Sigmoid colon (tissue), 7 donors: Measurements from ENCODE around the gene UQCC5. TPM values are rescaled to one million over a fixed set of nuclear protein-coding genes. Genes with fewer than 3 reads are reported as not detected.

Experiments used
- DNase-seq: peaks from one replicate; pipeline ENCODE4 v3.0.0-alpha.2; 2019
- H3K27ac ChIP-seq, 4 donors: fragments of 200-600 bp; sonication (generic); one replicate each; pipeline ENCODE4 v1.5.1; 2016 to 2019; ENCODE audit warnings: mild to moderate bottlenecking in 1 of 4
- H3K27me3 ChIP-seq, 3 donors: fragments of 200-600 bp; sonication (generic); one replicate each; pipeline ENCODE4 v1.5.1; 2019; ENCODE audit warnings: mild to moderate bottlenecking in 1 of 3
- H3K36me3 ChIP-seq, 4 donors: fragments of 200-600 bp; sonication (generic); one replicate each; pipeline ENCODE4 v1.5.1; 2016 to 2019
- H3K4me1 ChIP-seq, 4 donors: fragments of 200-600 bp; sonication (generic); one replicate each; pipeline ENCODE4 v1.5.1; 2017 to 2019
- H3K4me3 ChIP-seq, 4 donors: fragments of 200-600 bp; sonication (generic); one replicate each; pipeline ENCODE4 v1.5.1; 2017 to 2019; ENCODE audit warnings: mild to moderate bottlenecking in 2 of 4, moderate library complexity in 1 of 4
- H3K9me3 ChIP-seq, 4 donors: fragments of 200-600 bp in 3 of 4; sonication (generic) in 3 of 4; one replicate each; pipeline versions ENCODE4 v1.5.1 to v1.6.1; 2013 to 2019
- EP300 ChIP-seq, 4 donors: sonication (generic); formaldehyde crosslinking; IDR thresholded peaks; one replicate each; pipeline ENCODE4 v1.6.1; 2017; ENCODE audit warnings: antibody characterized with exemption in 4 of 4
- POLR2A ChIP-seq, 2 donors: fragments of 450-650 bp; IDR thresholded peaks; one replicate each; pipeline ENCODE4 v1.6.1; 2016; ENCODE audit warnings: antibody characterized with exemption in 2 of 2, mild to moderate bottlenecking in 2 of 2, moderate library complexity in 2 of 2
- POLR2AphosphoS5 ChIP-seq, 4 donors: sonication (generic); formaldehyde crosslinking; IDR thresholded peaks; one replicate each; pipeline ENCODE4 v1.6.1; 2017; ENCODE audit warnings: antibody characterized with exemption in 4 of 4
- WGBS, 2 donors: extraction: QIAGEN DNeasy Blood & Tissue Kit; methylation state at CpG; one replicate each; pipeline ENCODE4 v1.1.7; 2013; 5-methylcytosine and 5-hydroxymethylcytosine counted together
- intact Hi-C: fragments of 100-400 bp; cut with DNase I; formaldehyde crosslinking; loops from one replicate; pipeline ENCODE4 v1.15.1; 2023
- polyA plus RNA-seq, 3 donors: library from polyadenylated mRNA; stranded (reverse); fragments of 200-250 nt; gene quantifications; one replicate each; pipeline ENCODE4 v1.2.3, GENCODE V29; 2013
- total RNA-seq, 4 donors: library from RNA; depleted of rRNA; stranded (reverse); fragments of >200 nt; gene quantifications; one replicate each; pipeline ENCODE4 v1.1.0, GENCODE V29; 2016
- TF ChIP-seq, protein P1 (sequence below), 4 experiments: fragments of 450-650 bp in 3 of 4; fragments of 200-600 bp in 1 of 4; IDR thresholded peaks; one replicate each; pipeline ENCODE4 v1.5.1; 2016 to 2019; ENCODE audit warnings: antibody characterized with exemption in 4 of 4, mild to moderate bottlenecking in 3 of 4, moderate library complexity in 2 of 4
- donor health status: healthy with polysubstance abuse.
- donor health status: Bipolar disorder and iron deficiency.
- donor health status: healthy.

The UQCC5 gene
- total and polyA plus RNA-seq, 7 donors = 0.54 to 15.6 (median 2.9) TPM

DNA sequence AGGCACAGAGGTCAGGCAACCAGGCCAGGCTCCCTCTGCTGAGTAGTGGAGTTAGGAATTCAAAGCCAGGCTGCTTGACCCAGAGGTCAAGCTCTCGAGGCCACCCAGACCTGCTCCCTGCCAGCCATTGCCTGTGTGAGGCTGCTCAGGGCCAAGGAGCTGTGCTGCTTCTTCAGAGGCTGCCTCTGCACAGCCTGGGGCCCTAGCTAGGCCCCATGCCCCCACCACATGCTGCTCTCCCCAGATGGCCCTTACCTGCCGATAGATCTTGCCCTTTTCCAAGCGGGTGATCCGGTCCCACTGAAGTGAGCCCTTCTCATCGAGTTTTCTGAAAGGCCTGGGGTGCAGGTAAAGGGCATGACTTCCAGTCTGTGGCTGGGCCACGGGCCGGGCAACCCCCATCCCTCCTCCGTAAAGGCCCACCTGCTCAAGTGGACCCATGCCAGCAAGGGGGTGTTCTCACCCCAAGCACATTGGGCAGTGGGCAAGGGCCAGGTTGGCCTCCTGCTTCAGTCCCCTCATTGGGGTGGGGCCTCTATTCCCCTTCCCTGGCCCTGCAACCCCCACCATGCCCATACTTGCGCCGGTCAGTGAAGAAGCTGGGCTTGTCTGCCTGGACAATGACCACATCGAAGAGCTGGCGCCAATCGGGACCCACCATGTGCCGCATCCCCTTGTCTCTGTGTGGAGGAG is 9.2 kb upstream of the UQCC5 start:
- peak; percentile 64 for DNase-seq
- Histone ChIP-seq H3K4me1 (peaks cover 0 to 16% (median 2%) of the 10 kb centered on the region in 4 donors), H3K27ac (no peak overlapping the region), H3K27me3 (no peaks in the 10 kb centered on the region), H3K36me3 (peaks cover 0 to 31% (median 7%) of the 10 kb centered on the region in 4 donors), H3K4me3 (no peak overlapping the region), H3K9me3 (no peaks in the 10 kb centered on the region)
- TF ChIP-seq POLR2AphosphoS5 (IDR thresholded peaks at IDR 0.05) (no peak), POLR2A (IDR thresholded peaks at IDR 0.05) (no peak), EP300 (IDR thresholded peaks at IDR 0.05) (no peak)
- TF ChIP-seq, protein P1, sequence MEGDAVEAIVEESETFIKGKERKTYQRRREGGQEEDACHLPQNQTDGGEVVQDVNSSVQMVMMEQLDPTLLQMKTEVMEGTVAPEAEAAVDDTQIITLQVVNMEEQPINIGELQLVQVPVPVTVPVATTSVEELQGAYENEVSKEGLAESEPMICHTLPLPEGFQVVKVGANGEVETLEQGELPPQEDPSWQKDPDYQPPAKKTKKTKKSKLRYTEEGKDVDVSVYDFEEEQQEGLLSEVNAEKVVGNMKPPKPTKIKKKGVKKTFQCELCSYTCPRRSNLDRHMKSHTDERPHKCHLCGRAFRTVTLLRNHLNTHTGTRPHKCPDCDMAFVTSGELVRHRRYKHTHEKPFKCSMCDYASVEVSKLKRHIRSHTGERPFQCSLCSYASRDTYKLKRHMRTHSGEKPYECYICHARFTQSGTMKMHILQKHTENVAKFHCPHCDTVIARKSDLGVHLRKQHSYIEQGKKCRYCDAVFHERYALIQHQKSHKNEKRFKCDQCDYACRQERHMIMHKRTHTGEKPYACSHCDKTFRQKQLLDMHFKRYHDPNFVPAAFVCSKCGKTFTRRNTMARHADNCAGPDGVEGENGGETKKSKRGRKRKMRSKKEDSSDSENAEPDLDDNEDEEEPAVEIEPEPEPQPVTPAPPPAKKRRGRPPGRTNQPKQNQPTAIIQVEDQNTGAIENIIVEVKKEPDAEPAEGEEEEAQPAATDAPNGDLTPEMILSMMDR (IDR thresholded peaks at IDR 0.05) = no peak
- 95% methylated on average over 14 of the region's 14 CpGs for WGBS, 2 donors
- intact Hi-C loops = no loop called here

DNA sequence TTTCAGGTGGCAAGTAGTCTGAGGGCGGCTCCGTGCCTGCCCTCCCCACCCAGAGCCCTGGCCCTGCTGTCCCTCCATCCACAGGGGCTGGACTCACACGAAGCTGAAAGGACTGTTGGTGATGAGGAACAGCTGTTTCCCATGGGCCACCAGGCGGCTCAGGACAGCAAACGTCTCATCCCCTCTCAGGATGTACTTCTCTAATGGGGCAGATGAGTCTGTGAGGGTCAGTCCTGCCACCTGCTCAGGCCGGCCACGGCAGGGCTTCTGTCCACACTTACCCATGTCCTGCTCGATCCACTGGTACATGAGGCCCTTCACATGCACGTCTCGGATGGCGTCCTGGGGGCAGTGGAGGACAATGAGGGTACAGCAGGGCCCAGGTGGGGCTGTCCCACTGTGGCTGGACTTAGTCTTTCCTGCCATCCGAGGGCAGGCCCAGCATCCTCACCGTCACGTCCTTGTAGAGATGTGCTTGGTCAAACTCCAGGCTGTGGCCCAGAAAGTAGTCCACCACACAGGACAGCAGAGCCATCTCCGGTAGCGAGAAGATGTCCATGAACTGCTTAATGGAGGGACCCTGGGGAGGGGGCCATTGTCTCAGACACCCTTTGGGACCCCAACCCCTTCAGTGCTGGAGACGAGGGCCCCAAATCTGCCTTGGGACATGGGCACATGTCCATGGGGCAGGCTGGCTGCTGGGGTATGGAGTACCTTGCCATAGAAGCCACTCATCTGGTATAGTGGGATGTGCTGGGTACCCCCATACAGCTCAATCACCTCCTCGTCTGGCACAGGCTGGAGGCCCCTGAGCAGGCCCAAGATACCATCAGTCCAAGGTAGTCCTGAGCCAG is 8.4 kb upstream of the UQCC5 start:
- H3K9me3 ChIP-seq = no peaks in the 10 kb centered on the region
- no peak overlapping the region for H3K27ac ChIP-seq
- no peak overlapping the region for H3K4me3 ChIP-seq
- H3K36me3 ChIP-seq = peaks cover 0 to 31% (median 7%) of the 10 kb centered on the region in 4 donors
- intact Hi-C loops = no loop called here
- DNase-seq = peak; percentile 58
- TF ChIP-seq EP300 (IDR thresholded peaks at IDR 0.05) = no peak
- no peak for TF ChIP-seq POLR2AphosphoS5 (IDR thresholded peaks at IDR 0.05)
- TF ChIP-seq, protein P1 (IDR thresholded peaks at IDR 0.05) = no peak
- no peak for TF ChIP-seq POLR2A (IDR thresholded peaks at IDR 0.05)
- no peaks in the 10 kb centered on the region for H3K27me3 ChIP-seq
- 88 to 93% methylated on average over 18 of the region's 18 CpGs for WGBS, 2 donors
- H3K4me1 ChIP-seq = peaks cover 0 to 23% (median 9%) of the 10 kb centered on the region in 4 donors

DNA sequence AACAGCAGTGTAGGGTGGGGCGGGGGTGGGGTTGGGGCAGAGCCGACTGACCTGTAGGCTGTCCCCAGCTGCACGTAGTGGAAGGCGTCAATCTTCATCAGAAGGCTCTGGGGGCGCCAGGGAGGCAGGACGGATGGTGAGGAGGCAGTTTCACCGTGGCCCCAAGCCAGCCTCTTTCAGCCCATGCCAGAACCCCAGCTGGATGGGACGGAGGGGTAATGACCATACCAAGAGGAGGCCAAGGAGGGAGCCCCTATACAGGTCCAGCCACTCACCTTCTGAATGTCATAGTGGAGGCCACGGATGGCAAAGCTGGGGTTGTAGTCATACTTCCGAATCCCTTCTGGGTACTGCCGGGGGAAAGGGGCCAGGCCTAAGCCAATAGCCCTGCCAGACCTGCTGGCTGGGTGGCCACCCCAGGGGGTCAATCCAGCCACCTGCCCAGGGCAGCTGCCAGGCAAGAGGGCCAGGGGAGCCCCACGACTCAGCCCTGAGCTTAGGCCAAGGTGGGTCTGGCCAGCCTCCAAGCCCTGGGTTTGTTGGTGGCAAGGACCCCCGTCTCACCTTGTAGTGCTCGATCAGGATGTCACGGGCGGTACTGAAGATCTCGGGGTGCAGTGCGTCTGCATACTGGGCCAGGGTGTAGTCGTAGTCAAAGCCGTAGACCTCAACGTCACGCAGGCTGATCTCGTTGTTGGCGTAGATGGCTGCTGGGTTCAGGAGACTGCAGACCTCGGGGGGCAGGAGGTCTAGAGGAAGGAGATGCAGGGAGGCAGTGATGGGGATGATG is 7.6 kb upstream of the UQCC5 start:
- Histone ChIP-seq H3K9me3 (no peaks in the 10 kb centered on the region), H3K27me3 (no peaks in the 10 kb centered on the region), H3K36me3 (peaks cover 0 to 27% (median 7%) of the 10 kb centered on the region in 4 donors), H3K4me1 (peaks cover 0 to 26% (median 13%) of the 10 kb centered on the region in 4 donors), H3K27ac (no peak overlapping the region), H3K4me3 (no peak overlapping the region)
- TF ChIP-seq EP300 (IDR thresholded peaks at IDR 0.05) (no peak), POLR2AphosphoS5 (IDR thresholded peaks at IDR 0.05) (no peak), POLR2A (IDR thresholded peaks at IDR 0.05) (no peak)
- TF ChIP-seq, protein P1 (IDR thresholded peaks at IDR 0.05) = no peak
- 93 to 95% methylated on average over 25 of the region's 25 CpGs for WGBS, 2 donors
- peak; percentile 66 for DNase-seq
- intact Hi-C loops = no loop called here

DNA sequence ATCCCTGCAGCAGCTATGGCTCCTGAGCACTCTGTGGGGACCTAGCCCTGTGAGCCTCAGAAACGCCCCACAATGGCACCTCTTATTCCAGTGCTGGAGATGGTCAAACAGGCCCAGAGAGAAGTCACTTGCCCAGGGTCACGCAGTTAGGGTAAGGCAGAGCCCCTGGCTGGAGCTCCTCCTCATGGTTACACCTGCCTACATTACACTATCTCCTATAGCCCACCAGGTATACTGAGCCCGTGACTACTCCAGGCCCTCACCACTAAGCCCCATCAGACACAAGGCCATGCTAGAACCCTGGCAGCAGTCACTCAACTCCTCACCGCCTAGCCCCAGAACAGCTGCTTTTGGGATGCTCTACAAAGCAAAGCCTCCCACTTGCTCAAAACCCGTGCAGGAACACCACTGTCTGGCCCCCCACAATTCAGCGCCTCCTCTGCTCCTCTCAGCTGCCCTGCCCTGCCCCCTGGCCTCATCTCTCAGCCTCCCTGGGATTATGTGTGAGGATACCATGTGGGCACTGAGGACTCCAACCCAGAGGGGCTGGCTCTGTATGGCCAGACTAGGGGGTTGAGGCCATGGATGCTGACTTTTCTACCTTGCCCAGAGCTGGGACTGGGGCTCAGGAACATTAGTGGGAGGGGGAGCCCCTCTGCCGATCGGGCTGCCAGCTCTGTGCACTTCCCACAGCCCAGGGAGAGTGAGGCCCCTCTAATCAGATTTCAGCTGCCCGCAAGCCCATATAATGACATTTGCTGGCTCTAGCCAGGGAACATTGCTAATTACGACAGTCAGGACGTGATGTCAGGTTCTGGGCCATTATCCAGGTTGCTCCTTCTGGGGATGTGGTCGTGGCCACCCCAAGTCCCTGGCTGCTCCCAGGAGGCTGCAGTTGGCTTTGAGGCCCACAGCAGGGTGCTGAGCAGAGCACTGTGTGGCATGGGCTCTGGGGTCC is 6.8 kb upstream of the UQCC5 start:
- WGBS, 2 donors = 83 to 88% methylated on average over 12 of the region's 12 CpGs
- H3K4me1 ChIP-seq = peaks cover 0 to 33% (median 21%) of the 10 kb centered on the region in 4 donors
- peak overlapping the region in 1 of 4 donors; percentile 72 for H3K27ac ChIP-seq
- peak; percentile 68 for DNase-seq
- no peaks in the 10 kb centered on the region for H3K27me3 ChIP-seq
- H3K36me3 ChIP-seq = peaks cover 0 to 19% (median 7%) of the 10 kb centered on the region in 4 donors
- H3K4me3 ChIP-seq = no peak overlapping the region
- no peaks in the 10 kb centered on the region for H3K9me3 ChIP-seq
- intact Hi-C loops = loop anchor here (5.0 kb wide), 1 partner anchor 72 kb away; the partner anchor contains the start of gene NISCH
- TF ChIP-seq POLR2AphosphoS5 (IDR thresholded peaks at IDR 0.05) = no peak
- TF ChIP-seq EP300 (IDR thresholded peaks at IDR 0.05) = no peak
- TF ChIP-seq POLR2A (IDR thresholded peaks at IDR 0.05) = no peak
- TF ChIP-seq, protein P1 (IDR thresholded peaks at IDR 0.05) = no peak
